Suprapubic skin (tissue), 4 donors: ENCODE measurements around the gene HECTD3. TPM values are rescaled to one million over a fixed set of nuclear protein-coding genes. Genes with fewer than 3 reads are reported as not detected.

Experiments
- DNase-seq, 2 donors: peaks; one replicate each; pipeline ENCODE4 v3.0.0-alpha.2; 2019; ENCODE audit warnings: low spot score in 2 of 2
- H3K27ac ChIP-seq: fragments of 200-600 bp; sonication (generic); one replicate; pipeline ENCODE4 v1.5.1; 2019
- H3K27me3 ChIP-seq: fragments of 200-600 bp; sonication (generic); one replicate; pipeline ENCODE4 v1.5.1; 2019
- H3K36me3 ChIP-seq: fragments of 200-600 bp; sonication (generic); one replicate; pipeline ENCODE4 v1.5.1; 2019
- H3K4me1 ChIP-seq: fragments of 200-600 bp; sonication (generic); one replicate; pipeline ENCODE4 v1.5.1; 2019
- H3K4me3 ChIP-seq: fragments of 200-600 bp; sonication (generic); one replicate; pipeline ENCODE4 v1.5.1; 2019; ENCODE audit warnings: mild to moderate bottlenecking
- H3K9me3 ChIP-seq: fragments of 200-600 bp; sonication (generic); one replicate; pipeline ENCODE4 v1.5.1; 2019
- CTCF ChIP-seq, 2 donors: fragments of 200-600 bp in 1 of 2; fragments of 450-650 bp in 1 of 2; sonication (generic) in 1 of 2; IDR thresholded peaks; one replicate each; pipeline ENCODE4 v1.5.1; 2016 to 2019; ENCODE audit warnings: antibody characterized with exemption in 2 of 2, mild to moderate bottlenecking in 1 of 2, moderate library complexity in 1 of 2
- EP300 ChIP-seq: sonication (generic); formaldehyde crosslinking; IDR thresholded peaks from one replicate; pipeline ENCODE4 v1.6.1; 2017; ENCODE audit warnings: antibody characterized with exemption
- POLR2A ChIP-seq, 2 donors: fragments of 450-650 bp; IDR thresholded peaks; one replicate each; pipeline ENCODE4 v1.6.1; 2017; ENCODE audit warnings: antibody characterized with exemption in 2 of 2, mild to moderate bottlenecking in 2 of 2, moderate library complexity in 2 of 2
- POLR2AphosphoS5 ChIP-seq, 3 donors: sonication (generic); formaldehyde crosslinking; IDR thresholded peaks; one replicate each; pipeline ENCODE4 v1.6.1; 2017; ENCODE audit warnings: antibody characterized with exemption in 3 of 3
- WGBS: methylation state at CpG from one replicate; pipeline ENCODE4 v1.1.5; 2018; 5-methylcytosine and 5-hydroxymethylcytosine counted together
- total RNA-seq, 4 donors: library from RNA; depleted of rRNA; stranded (reverse); fragments of >200 nt; gene quantifications; one replicate each; pipeline ENCODE4 v1.1.0, GENCODE V29; 2016

HECTD3 gene
- total RNA-seq: 10 to 100 TPM; 37.8 to 65.5 (median 56.8) TPM

- Histone ChIP-seq H3K36me3 (peaks cover 47% of the 10 kb centered on the region), H3K27me3 (no peaks in the 10 kb centered on the region), H3K27ac (peak within 1 kb of the TSS; percentile 90), H3K4me1 (peaks cover 56% of the 10 kb centered on the region), H3K4me3 (peak within 1 kb of the TSS; percentile 94), H3K9me3 (no peaks in the 10 kb centered on the region)
- peak; percentile 87 to 90 for DNase-seq
- TF ChIP-seq CTCF (IDR thresholded peaks at IDR 0.05) (no peak), POLR2A (IDR thresholded peaks at IDR 0.05) (peak in 1 of 2 donors; percentile 21), POLR2AphosphoS5 (IDR thresholded peaks at IDR 0.05) (peak in 1 of 3 donors; percentile 15), EP300 (no peak)
- 1% methylated on average over 18 of the region's 62 CpGs for WGBS
These were observed at the start of gene HECTD3 for GRCh38 chr1:45010855-45011811. HECTD3 (minus strand) TSS chr1:45011324; CDS start chr1:45011257, 67 bp downstream.

- Histone ChIP-seq H3K27me3 (no peaks in the 10 kb centered on the region), H3K9me3 (no peaks in the 10 kb centered on the region), H3K4me3 (no peak overlapping the region), H3K27ac (no peak overlapping the region), H3K36me3 (peaks cover 3% of the 10 kb centered on the region), H3K4me1 (no peaks in the 10 kb centered on the region)
- 66% methylated on average over 2 of the region's 2 CpGs for WGBS
- TF ChIP-seq POLR2A (IDR thresholded peaks at IDR 0.05) (no peak), EP300 (no peak), POLR2AphosphoS5 (IDR thresholded peaks at IDR 0.05) (no peak), CTCF (IDR thresholded peaks at IDR 0.05) (no peak)
- DNase-seq: no peak
These were observed 48.7 kb upstream of the HECTD3 start for GRCh38 chr1:45059829-45060228.

GRCh38 chr1:45057542-45057941 lies 46.4 kb upstream of the HECTD3 start:
- Histone ChIP-seq H3K4me1 (no peaks in the 10 kb centered on the region), H3K27ac (no peak overlapping the region), H3K36me3 (peaks cover 3% of the 10 kb centered on the region), H3K27me3 (no peaks in the 10 kb centered on the region), H3K9me3 (no peaks in the 10 kb centered on the region), H3K4me3 (no peak overlapping the region)
- TF ChIP-seq CTCF (IDR thresholded peaks at IDR 0.05) (no peak), POLR2A (IDR thresholded peaks at IDR 0.05) (no peak), EP300 (no peak)
- WGBS: 90% methylated on average over 1 of the region's 1 CpG
- no peak for DNase-seq

GRCh38 chr1:45051005-45051772 lies 40.1 kb upstream of the HECTD3 start:
- Histone ChIP-seq H3K4me1 (no peaks in the 10 kb centered on the region), H3K4me3 (no peak overlapping the region), H3K36me3 (no peaks in the 10 kb centered on the region), H3K9me3 (no peaks in the 10 kb centered on the region), H3K27ac (no peak overlapping the region), H3K27me3 (no peaks in the 10 kb centered on the region)
- DNase-seq: no peak
- 78% methylated on average over 2 of the region's 2 CpGs for WGBS
- TF ChIP-seq POLR2A (IDR thresholded peaks at IDR 0.05) (no peak), CTCF (IDR thresholded peaks at IDR 0.05) (no peak), EP300 (no peak), POLR2AphosphoS5 (IDR thresholded peaks at IDR 0.05) (no peak)

GRCh38 chr1:45047032-45047431 lies 35.9 kb upstream of the HECTD3 start:
- DNase-seq: no peak
- 93% methylated on average over 5 of the region's 5 CpGs for WGBS
- H3K36me3 ChIP-seq: no peaks in the 10 kb centered on the region
- H3K4me3 ChIP-seq: no peak overlapping the region
- no peaks in the 10 kb centered on the region for H3K9me3 ChIP-seq
- TF ChIP-seq POLR2A (IDR thresholded peaks at IDR 0.05): no peak
- TF ChIP-seq CTCF (IDR thresholded peaks at IDR 0.05): no peak
- no peak for TF ChIP-seq EP300
- no peak for TF ChIP-seq POLR2AphosphoS5 (IDR thresholded peaks at IDR 0.05)
- H3K27me3 ChIP-seq: no peaks in the 10 kb centered on the region
- no peaks in the 10 kb centered on the region for H3K4me1 ChIP-seq
- H3K27ac ChIP-seq: no peak overlapping the region
